AG04450 (cell line): ENCODE results near the gene HSFX3. TPM values are rescaled to one million over a fixed set of nuclear protein-coding genes. Genes with fewer than 3 reads are reported as not detected.

ENCODE experiments used
- CTCF ChIA-PET: fragments of 300-600, 350-600 bp; formaldehyde crosslinking; extraction: SDS; loops from one replicate; lab custom pipeline; 2022; ENCODE audit warnings: antibody characterized with exemption, inconsistent platforms; lab: Charles Lee
- POLR2A ChIA-PET: fragments of 350-600 bp; formaldehyde crosslinking; extraction: SDS; loops from one replicate; lab custom pipeline; 2021; ENCODE audit warnings: antibody characterized with exemption, inconsistent platforms; lab: Yijun Ruan, JAX
- DNase-seq: peaks from one replicate; pipeline ENCODE4 v3.0.0-alpha.2; 2011; ENCODE audit warnings: low read depth, low spot score
- H3K27ac ChIP-seq: one replicate; pipeline ENCODE4 v1.5.1; 2012; ENCODE audit warnings: low read depth, low read length, control low read depth
- H3K27me3 ChIP-seq: one replicate; pipeline ENCODE4 v1.6.0; 2012; ENCODE audit warnings: low read length; ENCODE audit not compliant: control insufficient read depth, insufficient read depth
- H3K4me3 ChIP-seq: 2 replicates; pipeline ENCODE4 v1.5.1; 2011; ENCODE audit warnings: mild to moderate bottlenecking, low read depth, low read length, control low read depth
- H3K9me3 ChIP-seq: 2 replicates; pipeline ENCODE4 v1.5.1; 2012; ENCODE audit warnings: low read length; ENCODE audit not compliant: control insufficient read depth, insufficient read depth
- polyA plus RNA-seq: library from polyadenylated mRNA; depleted of rRNA; stranded (reverse); fragments of >200 nt; gene quantifications from 2 replicates; pipeline ENCODE4 v1.2.3, GENCODE V29; 2011
- TF ChIP-seq, protein P1 (sequence below): IDR thresholded peaks from 2 replicates; pipeline ENCODE4 v1.5.1; 2011; ENCODE audit warnings: low read depth, low read length, control low read depth, inconsistent platforms

Gene HSFX3
- polyA plus RNA-seq, 1 experiment, result not detected

- Histone ChIP-seq H3K27me3 (no peaks in the 10 kb centered on the region), H3K9me3 (no peaks in the 10 kb centered on the region), H3K4me3 (no peak overlapping the region), H3K27ac (no peak overlapping the region)
- TF ChIP-seq, protein P1, sequence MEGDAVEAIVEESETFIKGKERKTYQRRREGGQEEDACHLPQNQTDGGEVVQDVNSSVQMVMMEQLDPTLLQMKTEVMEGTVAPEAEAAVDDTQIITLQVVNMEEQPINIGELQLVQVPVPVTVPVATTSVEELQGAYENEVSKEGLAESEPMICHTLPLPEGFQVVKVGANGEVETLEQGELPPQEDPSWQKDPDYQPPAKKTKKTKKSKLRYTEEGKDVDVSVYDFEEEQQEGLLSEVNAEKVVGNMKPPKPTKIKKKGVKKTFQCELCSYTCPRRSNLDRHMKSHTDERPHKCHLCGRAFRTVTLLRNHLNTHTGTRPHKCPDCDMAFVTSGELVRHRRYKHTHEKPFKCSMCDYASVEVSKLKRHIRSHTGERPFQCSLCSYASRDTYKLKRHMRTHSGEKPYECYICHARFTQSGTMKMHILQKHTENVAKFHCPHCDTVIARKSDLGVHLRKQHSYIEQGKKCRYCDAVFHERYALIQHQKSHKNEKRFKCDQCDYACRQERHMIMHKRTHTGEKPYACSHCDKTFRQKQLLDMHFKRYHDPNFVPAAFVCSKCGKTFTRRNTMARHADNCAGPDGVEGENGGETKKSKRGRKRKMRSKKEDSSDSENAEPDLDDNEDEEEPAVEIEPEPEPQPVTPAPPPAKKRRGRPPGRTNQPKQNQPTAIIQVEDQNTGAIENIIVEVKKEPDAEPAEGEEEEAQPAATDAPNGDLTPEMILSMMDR, result peak; percentile 28; the same call in 1 of the 2 replicates
- ChIA-PET CTCF (interaction anchor here (1.0 to 1.4 kb wide), 2 partner anchors 12 to 30 kb away, joined by 3 to 6 read pairs; partner anchors contain the start of gene EOLA1), POLR2A (no interaction called here)
- no peak for DNase-seq
These were observed 39.3 kb downstream of the HSFX3 start for GRCh38 chrX:149510386-149510785.

- Histone ChIP-seq H3K4me3 (no peak overlapping the region), H3K27ac (no peak overlapping the region), H3K27me3 (no peaks in the 10 kb centered on the region), H3K9me3 (no peaks in the 10 kb centered on the region)
- CTCF ChIA-PET, result no interaction called here
- no peak for DNase-seq
- TF ChIP-seq, protein P1, result no peak
- POLR2A ChIA-PET, result no interaction called here
These were observed 41.3 kb downstream of the HSFX3 start for GRCh38 chrX:149508467-149508866.

DNA sequence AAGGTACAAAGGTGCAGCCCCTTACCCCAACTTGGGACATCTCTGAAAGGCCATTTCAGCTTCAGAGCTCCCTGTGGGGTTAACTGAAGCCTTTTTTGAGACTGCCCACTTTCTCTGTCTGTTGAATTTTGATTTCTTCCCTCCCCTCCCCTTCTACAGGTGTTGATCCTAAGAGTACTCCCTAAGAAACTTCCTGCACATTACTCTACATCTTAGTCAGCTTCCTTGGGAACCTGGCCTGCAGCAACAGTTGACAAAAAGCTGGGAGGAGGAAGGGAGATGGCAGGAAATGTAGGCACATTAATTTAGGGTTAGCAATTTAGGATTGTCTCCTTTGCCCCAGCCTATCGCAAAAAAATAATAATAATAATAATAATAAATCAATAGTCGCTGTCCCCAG, 43.4 kb downstream of the HSFX3 start:
- Histone ChIP-seq H3K27me3 (no peaks in the 10 kb centered on the region), H3K9me3 (no peaks in the 10 kb centered on the region), H3K27ac (no peak overlapping the region), H3K4me3 (no peak overlapping the region)
- no peak for DNase-seq
- ChIA-PET CTCF (no interaction called here), POLR2A (no interaction called here)
- TF ChIP-seq, protein P1, result no peak

DNA sequence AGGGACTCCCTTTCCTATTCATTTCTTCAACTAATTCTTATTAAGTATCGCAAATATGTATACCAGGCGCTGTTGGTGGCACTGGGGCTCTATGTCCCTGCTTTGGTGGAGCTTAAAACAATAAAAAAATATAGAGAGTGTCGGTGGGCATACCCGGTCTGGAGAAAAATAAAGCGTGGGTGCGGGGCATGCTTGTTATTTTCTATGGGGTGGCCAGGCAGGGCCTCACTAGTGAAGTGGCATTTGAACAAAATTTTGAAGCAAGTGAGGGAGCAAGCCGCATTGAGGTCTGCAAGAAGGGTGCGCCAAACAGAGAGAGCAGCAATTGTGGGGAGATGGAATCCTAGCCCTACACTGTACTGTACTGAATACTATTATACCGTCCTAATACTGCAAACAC, 44.1 kb downstream of the HSFX3 start:
- H3K4me3 ChIP-seq, result no peak overlapping the region
- H3K27ac ChIP-seq, result no peak overlapping the region
- no peaks in the 10 kb centered on the region for H3K27me3 ChIP-seq
- TF ChIP-seq, protein P1, result no peak
- ChIA-PET CTCF (interaction anchor here (0.6 kb wide), 1 partner anchor 8 kb away, joined by 3 read pairs; no protein-coding TSS in a partner anchor), POLR2A (interaction anchor here (1.3 kb wide), 1 partner anchor 34 kb away, joined by 8 read pairs; no protein-coding TSS in a partner anchor)
- DNase-seq, result no peak
- H3K9me3 ChIP-seq, result no peaks in the 10 kb centered on the region

DNA sequence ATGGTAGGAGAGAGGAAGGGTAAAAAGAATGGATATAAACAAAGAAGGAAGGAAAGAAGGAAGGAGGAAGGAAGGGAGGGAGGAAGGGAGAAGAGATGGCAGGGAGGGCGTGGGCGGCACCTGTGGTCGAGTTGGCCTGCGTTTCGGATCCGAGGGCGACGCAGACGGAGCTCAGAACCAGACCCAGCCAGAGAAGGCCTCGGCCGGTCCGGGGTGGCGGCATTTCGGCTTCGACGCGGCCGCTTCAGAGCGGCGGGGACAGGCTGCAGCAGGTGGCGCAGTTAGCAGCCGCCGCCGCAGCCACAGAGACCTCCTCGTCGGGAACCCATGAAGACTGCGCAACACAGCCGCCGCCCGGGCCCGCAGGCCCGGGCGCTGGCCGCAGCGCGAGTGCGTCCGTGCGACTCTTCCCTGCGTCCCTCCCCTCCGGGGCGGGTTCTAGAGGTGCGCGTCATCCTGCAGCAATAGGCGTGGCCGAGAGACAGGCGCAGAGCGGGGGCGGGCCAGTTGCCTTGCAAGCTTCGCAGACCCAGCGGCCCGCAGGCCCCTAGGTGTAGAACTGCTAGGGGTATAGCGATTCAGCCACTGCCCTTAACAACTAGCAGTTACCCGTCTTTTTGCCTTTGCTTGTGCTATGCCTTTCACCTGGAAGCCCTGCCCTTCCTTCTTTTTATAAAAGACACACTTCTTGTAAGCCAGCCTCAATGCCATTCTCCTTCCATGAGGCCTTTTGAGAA, 44.6 kb downstream of the HSFX3 start, which contains the start of gene IDS:
Gene IDS (minus strand): TSS at position 392 of the 737 bp plus-strand sequence. CDS start 169 bp downstream, at position 223.
- Histone ChIP-seq H3K9me3 (no peaks in the 10 kb centered on the region), H3K27ac (peak within 1 kb of the TSS; percentile 86), H3K27me3 (no peaks in the 10 kb centered on the region), H3K4me3 (peak within 1 kb of the TSS; percentile 70)
- ChIA-PET CTCF (interaction anchor here (1.1 kb wide), 1 partner anchor 434 kb away, joined by 3 read pairs; no protein-coding TSS in a partner anchor), POLR2A (interaction anchor here (0.8 to 1.3 kb wide), 2 partner anchors 15 to 35 kb away, joined by 3 to 8 read pairs; no protein-coding TSS in a partner anchor)
- peak; percentile 46 for DNase-seq
- TF ChIP-seq, protein P1, result no peak
